H1 (cell line): ENCODE results near the gene MYH10. TPM values are rescaled to one million over a fixed set of nuclear protein-coding genes. Genes with fewer than 3 reads are reported as not detected.

Experiments
- CTCF ChIA-PET: fragments of 300-600 bp; sonication (Branson Sonifier 250); formaldehyde crosslinking; loops from one replicate; lab custom pipeline; 2021; ENCODE audit not compliant: partially characterized antibody; lab: Charles Lee
- POLR2A ChIA-PET: fragments of 300-600 bp; sonication (Branson Sonifier 250); formaldehyde crosslinking; loops from one replicate; lab custom pipeline; 2021; ENCODE audit warnings: inconsistent platforms; ENCODE audit not compliant: partially characterized antibody; lab: Charles Lee
- DNase-seq, 2 experiments: peaks; one replicate each; pipeline versions ENCODE4 v3.0.0 to v3.0.0-alpha.2; 2010 to 2022; ENCODE audit warnings: low spot score in 2 of 2, low read depth in 1 of 2, mixed read lengths in 1 of 2
- FAIRE-seq: peaks from 2 replicates; lab custom pipeline; 2011; peaks lifted over from hg19 to GRCh38; lab: Jason Lieb, UNC
- H2AFZ ChIP-seq: 2 replicates; pipeline ENCODE4 v1.8.1; 2012; ENCODE audit warnings: low read length, inconsistent platforms
- H2AK5ac ChIP-seq: 2 replicates; pipeline ENCODE4 v1.6.1; 2013; ENCODE audit warnings: low read depth, low read length
- H2BK120ac ChIP-seq: replicated peaks from 2 replicates; pipeline ENCODE3; 2013; ENCODE audit warnings: low read depth, low read length, inconsistent platforms
- H2BK12ac ChIP-seq: 2 replicates; pipeline ENCODE4 v1.6.1; 2013; ENCODE audit warnings: low read depth, low read length
- H2BK15ac ChIP-seq: 2 replicates; pipeline ENCODE4 v1.6.1; 2013; ENCODE audit warnings: low read length
- H2BK20ac ChIP-seq: 2 replicates; pipeline ENCODE4 v1.6.1; 2013; ENCODE audit warnings: low read length
- H2BK5ac ChIP-seq: 2 replicates; pipeline ENCODE4 v1.6.1; 2013; ENCODE audit warnings: low read depth, low read length
- H3K14ac ChIP-seq: 2 replicates; pipeline ENCODE4 v1.6.1; 2013; ENCODE audit warnings: inconsistent platforms; ENCODE audit not compliant: insufficient read length
- H3K18ac ChIP-seq: 2 replicates; pipeline ENCODE4 v1.6.1; 2013; ENCODE audit warnings: low read length; ENCODE audit errors: extremely low read depth
- H3K23ac ChIP-seq: 2 replicates; pipeline ENCODE4 v1.6.1; 2013; ENCODE audit warnings: inconsistent platforms; ENCODE audit not compliant: insufficient read length
- H3K23me2 ChIP-seq: 2 replicates; pipeline ENCODE4 v1.6.1; 2013; ENCODE audit warnings: low read depth, low read length
- H3K27ac ChIP-seq: 2 replicates; pipeline ENCODE4 v1.6.1; 2011; ENCODE audit warnings: low read depth, low read length, inconsistent platforms
- H3K27me3 ChIP-seq, 4 experiments: replicated peaks in 1 of 4; 1 replicate in 1 of 4; 2 replicates in 3 of 4; pipeline versions ENCODE4 v1.6.1 to v1.8.1; 2011 to 2013; ENCODE audit warnings: low read length in 3 of 4, mild to moderate bottlenecking in 3 of 4, inconsistent platforms in 2 of 4, mixed read lengths in 2 of 4, moderate library complexity in 1 of 4; ENCODE audit not compliant: control insufficient read depth in 3 of 4, insufficient read depth in 3 of 4; ENCODE audit errors: extremely low read depth in 1 of 4
- H3K36me3 ChIP-seq, 4 experiments: 2 replicates each; pipeline versions ENCODE4 v1.6.1 to v1.8.1; 2011 to 2013; ENCODE audit warnings: mild to moderate bottlenecking in 4 of 4, low read length in 3 of 4, moderate library complexity in 2 of 4, control low read depth in 1 of 4, inconsistent platforms in 1 of 4; ENCODE audit not compliant: insufficient read depth in 4 of 4, control insufficient read depth in 2 of 4
- H3K4ac ChIP-seq: replicated peaks from 2 replicates; pipeline ENCODE3; 2013; ENCODE audit warnings: low read length, low read depth, mixed read lengths, inconsistent platforms; ENCODE audit not compliant: insufficient read length
- H3K4me1 ChIP-seq, 4 experiments: replicated peaks in 1 of 4; 1 replicate in 1 of 4; 2 replicates in 3 of 4; pipeline versions ENCODE4 v1.6.1 to v1.8.1; 2011 to 2013; ENCODE audit warnings: low read length in 3 of 4, inconsistent platforms in 2 of 4, mixed read lengths in 1 of 4; ENCODE audit not compliant: insufficient read depth in 4 of 4, control insufficient read depth in 3 of 4
- H3K4me2 ChIP-seq, 2 experiments: 2 replicates each; pipeline versions ENCODE4 v1.6.1 to v1.8.1; 2011 to 2013; ENCODE audit warnings: low read depth in 2 of 2, low read length in 2 of 2, control low read depth in 1 of 2, inconsistent platforms in 1 of 2, mild to moderate bottlenecking in 1 of 2; ENCODE audit not compliant: insufficient read depth in 1 of 2
- H3K4me3 ChIP-seq, 4 experiments: fragments of 200-600, 300-600 bp in 1 of 4; sonication (generic), shearing (Covaris generic), sonication (Bioruptor Twin) in 1 of 4; 2 replicates each; pipeline versions ENCODE4 v1.5.1 to v1.8.1; 2011 to 2016; ENCODE audit warnings: low read length in 4 of 4, low read depth in 3 of 4, control low read depth in 2 of 4, inconsistent platforms in 2 of 4, mild to moderate bottlenecking in 2 of 4, mixed read lengths in 1 of 4, moderate library complexity in 1 of 4; ENCODE audit not compliant: insufficient read depth in 2 of 4; ENCODE audit errors: extremely low read depth in 1 of 4
- H3K56ac ChIP-seq: replicated peaks from 2 replicates; pipeline ENCODE3; 2013; ENCODE audit warnings: low read depth, mild to moderate bottlenecking, mixed read lengths, low read length, inconsistent platforms; ENCODE audit not compliant: insufficient read length
- H3K79me1 ChIP-seq: 2 replicates; pipeline ENCODE4 v1.6.1; 2013; ENCODE audit warnings: low read depth, low read length, control low read depth
- H3K79me2 ChIP-seq, 2 experiments: 2 replicates each; pipeline versions ENCODE4 v1.6.1 to v1.8.1; 2012 to 2013; ENCODE audit warnings: low read length in 2 of 2, mild to moderate bottlenecking in 2 of 2, inconsistent platforms in 1 of 2; ENCODE audit not compliant: insufficient read depth in 2 of 2, control insufficient read depth in 1 of 2
- H3K9ac ChIP-seq, 4 experiments: replicated peaks in 1 of 4; 1 replicate in 1 of 4; 2 replicates in 3 of 4; pipeline versions ENCODE4 v1.6.1 to v1.8.1; 2011 to 2013; ENCODE audit warnings: low read depth in 3 of 4, low read length in 3 of 4, control low read depth in 2 of 4, mild to moderate bottlenecking in 2 of 4, moderate library complexity in 2 of 4, inconsistent platforms in 1 of 4; ENCODE audit errors: extremely low read depth in 1 of 4
- H3K9me3 ChIP-seq, 2 experiments: 2 replicates each; pipeline versions ENCODE4 v1.6.1 to v1.8.1; 2012 to 2013; ENCODE audit warnings: mild to moderate bottlenecking in 2 of 2, moderate library complexity in 2 of 2, control low read depth in 1 of 2, inconsistent platforms in 1 of 2, low read depth in 1 of 2, low read length in 1 of 2, mixed read lengths in 1 of 2; ENCODE audit not compliant: insufficient read depth in 2 of 2
- H4K20me1 ChIP-seq, 2 experiments: replicated peaks in 1 of 2; 2 replicates each; pipeline versions ENCODE3 to v1.8.1; 2011 to 2013; ENCODE audit warnings: inconsistent platforms in 2 of 2, low read length in 2 of 2, mild to moderate bottlenecking in 1 of 2; ENCODE audit not compliant: insufficient read depth in 2 of 2, control insufficient read depth in 1 of 2
- H4K5ac ChIP-seq: 2 replicates; pipeline ENCODE4 v1.6.1; 2013; ENCODE audit warnings: low read length, low read depth, mixed read lengths, inconsistent platforms; ENCODE audit not compliant: insufficient read length
- H4K8ac ChIP-seq: 2 replicates; pipeline ENCODE4 v1.8.0; 2013; ENCODE audit warnings: mild to moderate bottlenecking, moderate library complexity, low read length, inconsistent platforms; ENCODE audit not compliant: insufficient read depth; ENCODE audit errors: extremely low read depth
- H4K91ac ChIP-seq: replicated peaks from 2 replicates; pipeline ENCODE3; 2013; ENCODE audit warnings: low read length, mixed read lengths, inconsistent platforms; ENCODE audit not compliant: insufficient read length
- ATF2 ChIP-seq: IDR thresholded peaks from 2 replicates; pipeline ENCODE4 v1.6.1; 2012; ENCODE audit warnings: low read length, inconsistent platforms
- BACH1 ChIP-seq: IDR thresholded peaks from 2 replicates; pipeline ENCODE4 v1.6.1; 2012; ENCODE audit warnings: low read length, improper control_type of control experiment
- BRCA1 ChIP-seq: IDR thresholded peaks from 2 replicates; pipeline ENCODE4 v1.6.1; 2012; ENCODE audit warnings: low read depth, low read length, improper control_type of control experiment
- CBX5 ChIP-seq: fragments of 300-800, 300-1000 bp; sonication (generic); IDR thresholded peaks from 2 replicates; pipeline ENCODE4 v1.7.1; 2016; ENCODE audit warnings: antibody characterized with exemption, low read length, low read depth
- EZH2 ChIP-seq: fragments of 200-600 bp; sonication (generic); IDR thresholded peaks from 2 replicates; pipeline ENCODE4 v1.7.1; 2012; ENCODE audit warnings: low read depth, mild to moderate bottlenecking, moderate library complexity, low read length, inconsistent platforms; ENCODE audit not compliant: severe bottlenecking
- JUND ChIP-seq: IDR thresholded peaks from 2 replicates; pipeline ENCODE4 v1.6.1; 2011; ENCODE audit warnings: mild to moderate bottlenecking, improper control_type of control experiment, low read length
- KDM1A ChIP-seq: fragments of 200-600, 300-600 bp; sonication (generic); IDR thresholded peaks from 2 replicates; pipeline ENCODE4 v1.7.1; 2016; ENCODE audit warnings: mild to moderate bottlenecking, low read length, borderline replicate concordance
- SRF ChIP-seq: IDR thresholded peaks from 2 replicates; pipeline ENCODE4 v1.6.1; 2011; ENCODE audit warnings: mild to moderate bottlenecking, low read depth, low read length, moderate library complexity
- TEAD4 ChIP-seq: IDR thresholded peaks from 2 replicates; pipeline ENCODE4 v1.6.1; 2012; ENCODE audit warnings: low read depth, low read length, inconsistent platforms, mixed read lengths
- USF2 ChIP-seq: IDR thresholded peaks from 2 replicates; pipeline ENCODE4 v1.6.1; 2011; ENCODE audit warnings: low read length, improper control_type of control experiment
- ZNF274 ChIP-seq: IDR thresholded peaks from 2 replicates; pipeline ENCODE4 v1.7.0; 2012; ENCODE audit warnings: low read length, borderline replicate concordance; ENCODE audit errors: extremely low read depth
- WGBS, 2 experiments: shearing (Covaris generic) in 1 of 2; methylation state at CpG; one replicate each; pipeline versions ENCODE4 v1.1.6 to v1.1.7; 2013 to 2015; ENCODE audit warnings: low lambda C conversion rate in 2 of 2, mixed read lengths in 2 of 2, inconsistent platforms in 1 of 2, low coverage in 1 of 2, missing lambda C conversion rate in 1 of 2; ENCODE audit not compliant: insufficient replicate concordance in 2 of 2, insufficient coverage in 1 of 2, insufficient read length in 1 of 2; ENCODE audit errors: extremely low coverage in 1 of 2, missing lambda C conversion rate in 1 of 2; 5-methylcytosine and 5-hydroxymethylcytosine counted together
- polyA plus RNA-seq, 7 experiments: library from polyadenylated mRNA; depleted of rRNA in 3 of 7; stranded (reverse) in 5 of 7; unstranded in 2 of 7; fragments of >200 nt in 5 of 7; fragments of 200-250 nt in 2 of 7; gene quantifications; 1 replicate in 5 of 7; 2 replicates in 1 of 7; 4 replicates in 1 of 7; pipeline versions ENCODE4 v1.2.1 to v1.2.3, GENCODE V29; 2011 to 2013; ENCODE audit warnings: missing spikeins in 2 of 7, mixed read lengths in 2 of 7
- total RNA-seq: library from RNA; stranded (reverse); fragmentation: NEBNext Ultra II Directional; extraction: Animal tissue kit (Norgen Biotek cat#: 25700); gene quantifications from 2 replicates; pipeline ENCODE4 v1.2.1, GENCODE V29; 2021

The MYH10 gene
- total and polyA plus RNA-seq, 2 of the 8 experiments (the other 6 are each of a cell fraction or from before 2014, with no cell fraction given): 64.1 to 289 TPM

GRCh38 chr17:8583954-8584353 lies 46.6 kb downstream of the MYH10 start:
- no peak overlapping the region for H4K8ac ChIP-seq
- no peak overlapping the region for H3K23ac ChIP-seq
- DNase-seq: no peak
- no peaks in the 10 kb centered on the region for H3K27me3 ChIP-seq
- no peak overlapping the region for H3K18ac ChIP-seq
- H2BK120ac ChIP-seq: no peak overlapping the region
- no peak for FAIRE-seq
- no peak overlapping the region for H3K4ac ChIP-seq
- H2AFZ ChIP-seq: no peak overlapping the region
- WGBS, 2 experiments: 93% methylated on average over 2 of the region's 2 CpGs; no CpG with 5 or more reads in 1 of the 2 experiments
- no peak overlapping the region for H2BK5ac ChIP-seq
- no peak overlapping the region for H2AK5ac ChIP-seq
- peaks cover 0 to 21% (median 7%) of the 10 kb centered on the region in 4 experiments; a peak in 6 of 8 replicates for H3K36me3 ChIP-seq
- H2BK20ac ChIP-seq: no peak overlapping the region
- no peak overlapping the region for H3K4me2 ChIP-seq
- H4K5ac ChIP-seq: no peak overlapping the region
- POLR2A ChIA-PET: interaction anchor here (1.4 kb wide), 1 partner anchor 14 kb away, joined by 3 read pairs; no protein-coding TSS in a partner anchor
- H3K23me2 ChIP-seq: no peaks in the 10 kb centered on the region
- H3K9me3 ChIP-seq: no peaks in the 10 kb centered on the region
- no peak overlapping the region for H3K56ac ChIP-seq
- no peak overlapping the region for H3K27ac ChIP-seq
- H3K79me2 ChIP-seq: peaks cover 8 to 81% of the 10 kb centered on the region in 2 experiments; a peak in 3 of 4 replicates
- H3K4me1 ChIP-seq: peaks cover 0 to 4% (median 1%) of the 10 kb centered on the region in 4 experiments; a peak in 2 of 7 replicates
- H3K79me1 ChIP-seq: peaks cover 6% of the 10 kb centered on the region; the same call in 1 of the 2 replicates
- H3K4me3 ChIP-seq: no peak overlapping the region
- H4K20me1 ChIP-seq: peaks cover 7 to 9% of the 10 kb centered on the region in 2 experiments
- H4K91ac ChIP-seq: no peak overlapping the region
- no peak overlapping the region for H2BK12ac ChIP-seq
- CTCF ChIA-PET: interaction anchor here (0.6 to 1.4 kb wide), 2 partner anchors 162 to 333 kb away, joined by 3 to 4 read pairs; no protein-coding TSS in a partner anchor
- H3K9ac ChIP-seq: no peak overlapping the region
- no peak overlapping the region for H2BK15ac ChIP-seq
- no peak overlapping the region for H3K14ac ChIP-seq
- no peak for TF ChIP-seq BRCA1
- no peak for TF ChIP-seq CBX5
- no peak for TF ChIP-seq KDM1A
- TF ChIP-seq SRF: no peak
- no peak for TF ChIP-seq USF2
- TF ChIP-seq TEAD4: no peak
- TF ChIP-seq BACH1: no peak
- no peak for TF ChIP-seq ZNF274
- no peak for TF ChIP-seq JUND
- TF ChIP-seq ATF2: no peak
- TF ChIP-seq EZH2: no peak
